NB4 (cell line): ENCODE measurements around the gene RPS6KC1.
"Not testable (repeated sequence)": the region's sequence is repeated elsewhere in the genome, so short reads cannot be mapped to it uniquely, and the experiment has no call there.

Experiments
- DNase-seq: peaks from one replicate; pipeline ENCODE4 v3.0.0; 2010; ENCODE audit warnings: low read depth
- H3K4me3 ChIP-seq: one replicate; pipeline ENCODE4 v1.5.1; 2011; ENCODE audit warnings: mild to moderate bottlenecking, low read depth, low read length, moderate library complexity
- CTCF ChIP-seq: IDR thresholded peaks from one replicate; pipeline ENCODE4 v1.5.1; 2012; ENCODE audit warnings: low read depth, low read length
- MAX ChIP-seq: IDR thresholded peaks from 2 replicates; pipeline ENCODE4 v1.6.1; 2011; ENCODE audit warnings: low read depth, low read length
- MYC ChIP-seq: IDR thresholded peaks from 2 replicates; pipeline ENCODE4 v1.6.1; 2011; ENCODE audit warnings: low read depth, low read length
- POLR2A ChIP-seq: IDR thresholded peaks from 2 replicates; pipeline ENCODE4 v1.6.1; 2011; ENCODE audit warnings: mild to moderate bottlenecking; ENCODE audit not compliant: insufficient read length; ENCODE audit errors: extremely low read depth

Gene RPS6KC1

GRCh38 chr1:213035573-213035972, 15.5 kb upstream of the RPS6KC1 start:
- TF ChIP-seq POLR2A (no peak), MYC (no peak), CTCF (no peak), MAX (no peak)
- H3K4me3 ChIP-seq: no peak overlapping the region
- DNase-seq: no peak

GRCh38 chr1:213041443-213041842, 9.6 kb upstream of the RPS6KC1 start:
- TF ChIP-seq MYC (no peak), MAX (no peak), CTCF (no peak), POLR2A (no peak)
- H3K4me3 ChIP-seq: no peak overlapping the region
- peak; percentile 24 for DNase-seq

GRCh38 chr1:213045321-213046226, 5.5 kb upstream of the RPS6KC1 start:
- not testable (repeated sequence) for DNase-seq, H3K4me3 ChIP-seq

GRCh38 chr1:213049232-213049631, 1.8 kb upstream of the RPS6KC1 start:
- no peak for DNase-seq
- TF ChIP-seq CTCF: no peak
- TF ChIP-seq MAX: no peak
- TF ChIP-seq POLR2A: no peak
- no peak for TF ChIP-seq MYC
- H3K4me3 ChIP-seq: no peak overlapping the region

- no peak for DNase-seq
- peak overlapping the region; percentile 88 for H3K4me3 ChIP-seq
- no peak for TF ChIP-seq CTCF
Observed at GRCh38 chr1:213050745-213051126, 305 bp upstream of the RPS6KC1 start.

- no peak for TF ChIP-seq CTCF
- no peak for TF ChIP-seq MYC
- TF ChIP-seq MAX: no peak
- no peak for TF ChIP-seq POLR2A
- H3K4me3 ChIP-seq: peak overlapping the region; percentile 88
- no peak for DNase-seq
Observed at GRCh38 chr1:213051881-213052202, 801 bp downstream of the RPS6KC1 start.
